Vagina (tissue), 2 donors: ENCODE data around the gene LIMS1.

Experiments
- CTCF ChIP-seq, 3 experiments: fragments of 450-650 bp in 2 of 3; fragments of 200-600 bp in 1 of 3; sonication (generic) in 1 of 3; IDR thresholded peaks; one replicate each; pipeline ENCODE4 v1.5.1; 2017 to 2019; ENCODE audit warnings: antibody characterized with exemption in 3 of 3, mild to moderate bottlenecking in 2 of 3, moderate library complexity in 2 of 3
- POLR2A ChIP-seq, 2 donors: fragments of 450-650 bp; IDR thresholded peaks; one replicate each; pipeline ENCODE4 v1.6.1; 2017; ENCODE audit warnings: antibody characterized with exemption in 2 of 2, mild to moderate bottlenecking in 2 of 2, moderate library complexity in 2 of 2
- POLR2AphosphoS5 ChIP-seq, 2 donors: sonication (generic); formaldehyde crosslinking; IDR thresholded peaks; one replicate each; pipeline ENCODE4 v1.9.0; 2017; ENCODE audit warnings: antibody characterized with exemption in 2 of 2, mild to moderate bottlenecking in 2 of 2, low read depth in 1 of 2; ENCODE audit not compliant: insufficient read depth in 1 of 2

- TF ChIP-seq CTCF (IDR thresholded peaks at IDR 0.05) (no peak), POLR2AphosphoS5 (IDR thresholded peaks at IDR 0.05; ENCODE audit: insufficient read depth in 1 of 2, low read depth in 1 of 2) (no peak), POLR2A (IDR thresholded peaks at IDR 0.05) (no peak)
These were observed 99.1 kb downstream of the LIMS1 start for GRCh38 chr2:108633409-108633808.
